Calu3 (cell line): Measurements from ENCODE around the gene SIPA1L3. TPM values are rescaled to one million over a fixed set of nuclear protein-coding genes. Genes with fewer than 3 reads are reported as not detected.

Experiments
- BruUV-seq: library from RNA; stranded (reverse); fragments of 400-500 nt; replicated peaks from 2 replicates; lab custom pipeline; 2021; lab: Mats Ljungman, UMichigan
- CTCF ChIA-PET: fragments of 300-600 bp; sonication (Branson Sonifier 250); formaldehyde crosslinking; loops from one replicate; lab custom pipeline; 2022; ENCODE audit warnings: antibody characterized with exemption; lab: Charles Lee
- DNase-seq: peaks from one replicate; pipeline ENCODE4 v3.0.0; 2022
- H3K27ac Mint-ChIP-seq: one replicate; pipeline ENCODE4 v1.8.0; 2022; ENCODE audit warnings: mixed read lengths; ENCODE audit not compliant: unreplicated experiment
- H3K27me3 Mint-ChIP-seq: one replicate; pipeline ENCODE4 v1.8.0; 2022; ENCODE audit warnings: mixed read lengths; ENCODE audit not compliant: unreplicated experiment
- H3K36me3 Mint-ChIP-seq: one replicate; pipeline ENCODE4 v1.8.0; 2022; ENCODE audit warnings: mild to moderate bottlenecking, moderate library complexity, mixed read lengths; ENCODE audit not compliant: insufficient read depth, unreplicated experiment
- H3K4me1 Mint-ChIP-seq: one replicate; pipeline ENCODE4 v1.8.0; 2022; ENCODE audit warnings: mild to moderate bottlenecking, low read depth, mixed read lengths; ENCODE audit not compliant: unreplicated experiment
- H3K4me3 Mint-ChIP-seq: one replicate; pipeline ENCODE4 v1.8.0; 2022; ENCODE audit warnings: mild to moderate bottlenecking, low read depth, moderate library complexity, mixed read lengths; ENCODE audit not compliant: unreplicated experiment
- H3K9me3 Mint-ChIP-seq: one replicate; pipeline ENCODE4 v1.8.0; 2022; ENCODE audit warnings: low read depth, mixed read lengths; ENCODE audit not compliant: unreplicated experiment
- CTCF ChIP-seq: fragments of 200-600 bp; IDR thresholded peaks from one replicate; pipeline ENCODE4 v1.8.0; 2022; ENCODE audit warnings: antibody characterized with exemption; ENCODE audit not compliant: unreplicated experiment
- intact Hi-C: fragments of 100-400 bp; cut with micrococcal nuclease; formaldehyde crosslinking; loops from one replicate; pipeline ENCODE4 v1.10.0; 2022; ENCODE audit not compliant: unreplicated experiment
- total RNA-seq: library from RNA; stranded (reverse); gene quantifications from 2 replicates; pipeline ENCODE4 v1.2.3, GENCODE V29; 2022

Gene SIPA1L3
- total RNA-seq, 1 experiment from 2014 or later: 127 TPM

GRCh38 chr19:38021352-38021751 is 114.3 kb downstream of the SIPA1L3 start:
- peaks cover 16% of the 10 kb centered on the region for H3K4me1 Mint-ChIP-seq
- BruUV-seq: no TSS peak
- DNase-seq: no peak
- no peak overlapping the region for H3K27ac Mint-ChIP-seq
- H3K36me3 Mint-ChIP-seq: no peaks in the 10 kb centered on the region
- no peaks in the 10 kb centered on the region for H3K27me3 Mint-ChIP-seq
- no peak overlapping the region for H3K4me3 Mint-ChIP-seq
- TF ChIP-seq CTCF: no peak
- CTCF ChIA-PET: no interaction called here
- intact Hi-C loops: no loop called here
- H3K9me3 Mint-ChIP-seq: no peaks in the 10 kb centered on the region

GRCh38 chr19:38022791-38023670 is 116.0 kb downstream of the SIPA1L3 start:
- CTCF ChIA-PET: interaction anchor here (0.6 kb wide), 2 partner anchors 61 to 113 kb away, joined by 3 to 5 read pairs; no protein-coding TSS in a partner anchor
- BruUV-seq: no TSS peak
- no peaks in the 10 kb centered on the region for H3K36me3 Mint-ChIP-seq
- no peaks in the 10 kb centered on the region for H3K9me3 Mint-ChIP-seq
- intact Hi-C loops: no loop called here
- no peaks in the 10 kb centered on the region for H3K27me3 Mint-ChIP-seq
- no peak overlapping the region for H3K27ac Mint-ChIP-seq
- H3K4me1 Mint-ChIP-seq: peaks cover 16% of the 10 kb centered on the region
- no peak for DNase-seq
- TF ChIP-seq CTCF: no peak
- no peak overlapping the region for H3K4me3 Mint-ChIP-seq

DNA sequence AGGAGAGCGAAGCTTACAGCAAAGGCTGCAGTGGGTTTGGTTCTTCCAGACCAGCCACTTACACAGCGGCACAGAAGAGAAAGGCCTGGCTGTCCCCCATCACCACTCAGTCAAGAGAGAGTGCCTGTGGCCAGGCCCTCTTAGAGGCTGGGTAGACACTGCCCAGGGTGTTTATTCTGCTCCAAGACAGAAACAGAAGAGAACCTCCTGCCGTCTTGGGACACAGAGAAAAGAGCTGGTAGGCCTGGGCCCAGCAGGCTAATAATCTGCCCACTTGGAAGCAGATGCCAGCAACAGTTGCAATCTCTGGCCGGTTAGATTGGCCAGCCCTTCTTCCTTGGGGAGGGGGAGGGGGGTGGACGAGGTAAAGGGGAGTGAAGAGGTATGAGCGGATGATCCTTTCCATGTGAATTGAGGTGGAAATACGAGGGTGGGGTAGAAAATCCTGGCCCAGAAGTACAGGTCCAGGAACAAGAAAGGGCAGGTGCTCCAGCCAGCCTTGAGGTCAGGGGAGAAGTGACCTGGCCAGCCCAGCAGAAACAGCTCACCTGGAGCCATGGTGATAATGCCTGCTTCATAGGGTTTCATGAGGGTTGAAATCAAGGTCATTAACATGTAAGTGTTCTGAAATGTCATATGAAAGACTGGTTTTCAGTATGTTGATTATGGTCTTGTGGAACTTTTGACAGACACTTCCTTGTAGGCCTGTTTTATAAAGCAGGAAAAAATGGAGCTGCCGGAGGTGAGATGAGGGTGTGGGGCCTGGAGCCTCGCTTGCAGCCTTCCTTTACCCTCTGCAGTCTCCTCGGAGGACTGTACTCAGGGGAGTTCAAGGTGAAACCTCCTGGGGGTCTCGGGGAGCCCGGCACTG is 116.9 kb downstream of the SIPA1L3 start:
- Mint-ChIP-seq H3K27ac (no peak overlapping the region), H3K36me3 (no peaks in the 10 kb centered on the region), H3K4me3 (no peak overlapping the region), H3K4me1 (peaks cover 16% of the 10 kb centered on the region), H3K9me3 (no peaks in the 10 kb centered on the region), H3K27me3 (no peaks in the 10 kb centered on the region)
- intact Hi-C loops: no loop called here
- no TSS peak for BruUV-seq
- no peak for DNase-seq
- TF ChIP-seq CTCF: no peak
- CTCF ChIA-PET: interaction anchor here (0.6 kb wide), 2 partner anchors 75 to 114 kb away, joined by 5 read pairs; no protein-coding TSS in a partner anchor

DNA sequence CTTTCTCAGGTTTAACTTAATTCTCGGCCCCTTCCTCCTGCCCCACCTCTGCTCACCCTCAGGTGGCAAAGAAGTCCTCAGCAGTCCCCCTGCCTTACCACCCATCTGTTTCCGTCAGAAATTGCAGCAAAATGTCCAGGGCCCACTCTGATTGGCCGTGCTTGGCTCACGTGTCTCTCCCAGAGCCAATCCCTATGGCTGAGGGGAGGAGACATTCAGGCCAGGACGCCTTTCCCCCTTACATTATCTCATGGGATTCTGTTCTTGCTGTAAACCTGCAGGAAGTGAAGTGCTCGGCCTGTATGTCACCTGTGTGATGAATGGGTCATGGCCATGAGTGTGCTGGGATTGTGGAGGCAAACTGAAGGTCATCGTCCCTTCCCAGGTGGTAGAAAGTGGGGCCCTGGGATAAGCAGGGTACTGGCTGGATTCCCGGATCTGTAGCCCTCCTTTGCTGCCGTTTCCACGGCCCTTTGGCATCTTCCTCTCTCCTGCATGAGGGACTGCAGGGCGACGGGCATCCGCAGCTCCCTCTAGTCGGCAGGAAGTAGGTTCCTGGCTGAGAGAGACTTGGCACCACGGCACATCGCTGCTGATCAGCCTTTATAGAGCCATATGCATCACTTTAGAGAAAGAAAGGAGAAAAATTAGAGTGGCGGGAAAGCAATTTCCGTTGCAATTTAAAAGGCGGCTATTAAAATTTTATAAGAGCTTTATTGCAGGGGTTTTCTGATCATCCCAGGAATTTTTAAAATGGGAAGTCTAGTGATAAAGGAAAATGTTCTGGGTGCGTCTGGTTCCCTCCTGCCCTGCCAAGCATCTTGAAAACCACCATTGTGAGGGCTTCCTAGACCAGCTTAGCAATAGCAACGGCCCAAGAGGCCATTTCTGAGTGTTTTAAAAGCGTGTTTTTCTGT is 118.2 kb downstream of the SIPA1L3 start:
- no TSS peak for BruUV-seq
- peaks cover 16% of the 10 kb centered on the region for H3K4me1 Mint-ChIP-seq
- DNase-seq: no peak
- no peak for TF ChIP-seq CTCF
- no peak overlapping the region for H3K27ac Mint-ChIP-seq
- no peaks in the 10 kb centered on the region for H3K27me3 Mint-ChIP-seq
- H3K4me3 Mint-ChIP-seq: no peak overlapping the region
- CTCF ChIA-PET: no interaction called here
- no peaks in the 10 kb centered on the region for H3K36me3 Mint-ChIP-seq
- no peaks in the 10 kb centered on the region for H3K9me3 Mint-ChIP-seq
- intact Hi-C loops: no loop called here
